GM19324 (cell line): ENCODE measurements around the gene ASB1.
"Not testable (repeated sequence)": the region's sequence is repeated elsewhere in the genome, so short reads cannot be mapped to it uniquely, and the experiment has no call there.

Source experiments
- ATAC-seq: cut with Tn5 transposase; IDR thresholded peaks from one replicate; pipeline ENCODE4 v1.9.1; 2021; ENCODE audit warnings: mild to moderate bottlenecking, moderate library complexity; ENCODE audit not compliant: unreplicated experiment, low FRiP score

ASB1 gene

DNA sequence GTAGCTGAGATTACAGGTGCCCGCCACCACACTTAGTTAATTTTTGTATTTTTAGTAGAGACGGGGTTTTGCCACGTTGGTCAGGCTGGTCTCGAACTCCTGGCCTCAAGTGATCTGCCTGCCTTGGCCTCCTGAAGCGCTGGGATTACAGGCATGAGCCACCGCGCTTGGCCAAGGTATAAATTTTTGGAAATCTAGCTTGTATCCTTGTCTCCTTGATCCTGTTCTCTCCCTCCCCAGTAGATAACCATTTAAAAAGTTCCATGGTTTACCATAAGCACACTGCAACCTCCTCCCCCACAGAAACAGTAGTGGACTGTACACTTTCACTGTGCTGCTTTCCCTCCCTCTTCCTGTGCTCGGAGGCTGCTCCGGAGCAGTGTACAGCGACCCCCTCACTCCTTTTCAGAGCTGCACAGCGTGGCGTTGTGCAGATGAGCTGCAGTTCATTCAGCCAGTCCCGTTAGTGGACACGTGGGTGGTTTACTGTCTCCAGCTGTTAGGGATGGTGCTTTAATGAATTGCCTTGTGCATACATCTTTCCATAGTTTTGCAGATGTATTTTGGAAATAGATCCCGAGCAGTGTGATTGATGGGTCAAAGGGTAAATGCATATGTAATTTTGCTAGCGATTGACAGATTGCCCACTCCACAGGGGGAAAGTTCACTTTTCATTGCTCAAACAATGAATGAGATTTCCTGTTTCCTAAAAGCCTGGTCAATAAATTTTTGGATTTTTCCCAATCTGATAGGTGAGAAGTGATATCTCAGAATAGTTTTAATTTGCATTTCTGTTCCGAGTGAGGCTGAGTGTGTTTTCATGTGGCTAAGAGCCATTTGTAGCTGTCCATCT is 14.8 kb downstream of the ASB1 start:
- no peak for ATAC-seq

DNA sequence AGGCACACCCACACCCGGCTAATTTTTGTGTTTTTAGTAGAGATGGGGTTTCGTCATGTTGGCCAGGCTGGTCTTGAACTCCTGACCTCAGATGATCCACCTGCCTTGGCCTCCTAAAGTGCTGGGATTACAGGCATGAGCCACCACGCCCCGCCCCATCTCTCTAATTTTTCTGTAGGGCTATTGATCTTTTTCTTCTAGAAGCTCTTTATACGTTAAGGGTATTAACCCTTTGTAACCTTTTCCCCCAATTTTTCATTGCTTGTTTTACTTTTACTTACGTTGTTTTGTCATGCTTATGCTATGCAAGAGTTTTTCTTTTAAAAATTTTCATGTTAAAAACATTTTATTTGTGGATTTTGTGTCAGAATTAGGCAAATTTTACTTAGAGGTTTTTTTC is 15.5 kb downstream of the ASB1 start:
- ATAC-seq, result not testable (repeated sequence)

DNA sequence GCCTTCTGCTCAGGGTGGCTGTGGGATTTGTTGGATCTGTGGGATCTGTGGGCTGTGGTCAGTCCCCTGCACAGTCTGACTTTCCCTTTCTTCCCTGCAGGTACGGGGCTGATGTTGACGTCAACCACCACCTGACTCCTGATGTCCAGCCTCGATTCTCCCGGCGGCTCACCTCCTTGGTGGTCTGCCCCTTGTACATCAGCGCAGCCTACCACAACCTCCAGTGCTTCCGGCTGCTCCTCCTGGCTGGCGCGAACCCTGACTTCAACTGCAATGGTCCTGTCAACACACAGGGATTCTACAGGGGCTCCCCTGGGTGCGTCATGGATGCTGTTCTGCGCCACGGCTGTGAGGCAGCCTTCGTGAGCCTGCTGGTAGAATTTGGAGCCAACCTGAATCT is 17.5 kb downstream of the ASB1 start:
- no peak for ATAC-seq

DNA sequence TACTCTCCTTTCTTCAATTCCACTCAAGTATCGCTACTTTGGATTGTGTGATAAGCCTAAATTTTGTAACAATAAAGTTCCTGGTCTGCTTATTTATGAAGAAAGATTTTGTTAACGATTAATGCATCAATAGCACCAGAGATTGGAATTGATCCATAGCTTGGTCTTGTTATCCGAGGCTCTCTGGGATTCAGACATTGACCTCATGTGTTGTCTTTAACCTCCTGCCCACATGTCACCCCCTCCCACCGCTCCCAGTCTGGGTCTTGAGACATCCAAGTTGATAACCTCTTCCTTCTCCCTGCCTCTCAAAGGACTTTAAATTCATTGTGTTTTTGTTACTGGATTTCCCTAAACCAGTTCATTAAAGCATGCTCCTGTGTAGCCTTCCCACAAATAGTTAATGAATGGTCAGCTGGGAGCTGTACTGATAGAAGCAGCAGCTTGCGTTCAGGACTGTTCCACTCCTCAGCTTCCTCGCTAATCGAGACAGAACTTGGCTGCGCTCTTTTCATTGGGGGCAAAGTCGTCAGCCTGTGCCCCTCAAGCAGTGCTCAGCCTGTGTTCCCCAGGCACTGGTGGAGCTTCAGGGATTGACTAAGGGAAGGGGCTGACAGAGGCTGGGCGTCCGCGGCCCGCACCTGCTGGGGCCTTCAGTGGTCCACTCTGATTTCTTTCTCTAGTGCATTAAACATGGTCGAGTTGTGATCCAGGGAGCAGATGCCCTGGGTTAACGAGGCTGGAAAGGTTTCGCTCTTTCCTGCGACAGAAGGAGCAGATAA is 18.9 kb downstream of the ASB1 start:
- no peak for ATAC-seq

DNA sequence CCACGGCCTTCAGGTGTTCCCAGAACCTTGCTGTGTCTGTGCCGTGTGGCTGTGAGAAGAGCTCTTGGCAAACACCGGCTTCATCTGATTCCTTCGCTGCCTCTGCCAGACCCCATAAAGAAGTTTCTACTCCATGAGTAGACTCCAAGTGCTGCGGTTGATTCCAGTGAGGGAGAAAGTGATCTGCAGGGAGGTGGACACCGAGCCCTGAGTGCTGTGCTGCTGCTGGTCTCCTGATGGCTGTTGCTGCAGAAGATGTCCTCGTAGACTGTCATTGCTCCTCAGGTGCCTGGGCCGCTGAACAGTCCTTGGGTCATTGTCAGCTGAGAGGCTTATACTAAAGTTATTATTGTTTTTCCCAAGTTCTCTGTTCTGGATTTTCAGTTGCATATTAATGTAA is 19.6 kb downstream of the ASB1 start:
- ATAC-seq, result no peak

DNA sequence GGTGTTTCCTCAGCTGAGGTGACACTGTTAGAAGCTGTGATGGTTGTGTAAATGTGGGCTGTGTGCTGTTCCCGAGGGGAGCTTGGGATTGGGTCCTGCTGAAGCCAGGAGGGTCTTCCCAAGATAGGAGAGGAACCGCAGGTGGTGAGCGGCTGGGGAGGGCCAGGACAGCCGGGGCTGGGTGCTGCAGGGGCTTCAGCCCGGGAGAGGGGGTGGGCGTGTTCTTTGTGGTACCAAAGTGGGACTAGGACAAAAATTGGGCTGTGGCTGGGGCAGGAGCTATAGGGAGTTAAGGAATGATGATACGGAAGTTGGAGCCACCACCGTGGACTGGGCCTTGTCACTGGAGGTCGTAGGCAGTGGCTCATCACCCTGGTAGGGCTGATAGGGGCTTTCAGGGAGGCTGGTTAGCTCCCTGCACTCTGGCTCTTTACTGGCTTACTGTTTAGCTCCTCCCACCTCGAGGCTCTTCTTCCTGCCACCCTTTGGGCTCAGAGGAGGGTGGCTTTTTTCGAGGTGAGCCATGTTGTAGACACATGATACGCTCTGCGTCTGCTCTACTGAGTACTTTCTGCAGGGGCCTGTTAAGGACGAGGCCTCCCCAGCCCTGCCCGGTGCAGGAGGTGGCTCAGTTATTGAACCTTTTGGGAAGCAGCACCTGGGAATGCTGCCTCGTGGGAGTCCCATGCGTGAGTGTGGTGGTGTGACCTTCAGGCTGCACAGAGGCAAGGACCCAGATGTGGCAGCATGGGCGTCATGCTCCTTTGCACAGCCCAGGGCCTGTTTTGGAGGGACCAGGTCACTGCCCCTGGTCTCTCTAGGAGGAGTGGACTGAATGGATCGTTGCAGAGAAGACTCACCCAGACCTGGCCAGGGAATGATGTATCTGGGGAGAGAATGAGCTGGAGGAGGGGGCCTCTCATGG is 21.6 kb downstream of the ASB1 start:
- no peak for ATAC-seq

DNA sequence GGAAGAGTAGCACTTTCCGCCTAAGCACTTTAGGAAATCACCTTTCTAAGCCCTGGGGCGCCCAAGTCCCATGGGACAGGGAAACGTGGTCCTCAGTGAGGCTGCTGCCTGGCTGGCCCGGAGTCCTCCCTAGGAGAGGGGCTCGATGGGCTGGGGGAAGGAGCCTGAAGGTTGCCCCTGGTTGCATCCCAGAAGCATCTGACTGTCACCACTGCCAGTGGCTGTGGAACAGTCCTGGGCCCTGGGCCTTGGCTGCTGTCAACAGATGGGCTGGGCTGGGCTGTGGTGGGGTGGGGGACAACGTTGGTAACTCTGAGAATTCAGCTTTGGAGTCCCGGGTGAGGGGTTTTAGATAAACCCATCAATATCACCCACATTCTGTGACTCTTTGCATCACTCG is 22.5 kb downstream of the ASB1 start:
- ATAC-seq, result no peak

DNA sequence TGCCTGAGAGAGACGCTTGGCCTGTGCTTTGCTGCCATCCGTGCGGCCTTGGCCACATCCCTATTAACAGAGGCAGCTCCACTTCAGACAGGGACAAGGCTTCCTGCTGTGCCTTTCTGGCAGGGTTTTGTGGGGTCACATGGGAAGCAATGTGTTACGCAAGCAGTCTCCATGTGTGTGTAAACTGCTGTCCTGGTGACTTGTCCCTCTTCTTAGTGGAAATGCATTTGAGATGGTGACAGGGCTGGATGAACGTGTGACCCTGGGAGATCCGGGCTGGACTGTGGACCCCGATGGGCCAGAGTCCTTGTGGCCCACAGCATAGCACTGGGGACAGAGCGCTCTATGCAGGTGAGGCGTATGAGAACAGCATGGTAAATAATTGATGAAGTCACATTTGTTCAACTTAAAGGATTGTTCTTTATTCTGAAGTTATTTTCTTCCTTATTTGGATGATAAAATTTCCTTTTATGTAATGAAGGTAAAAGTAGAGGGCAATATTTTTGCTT is 23.2 kb downstream of the ASB1 start:
- no peak for ATAC-seq

DNA sequence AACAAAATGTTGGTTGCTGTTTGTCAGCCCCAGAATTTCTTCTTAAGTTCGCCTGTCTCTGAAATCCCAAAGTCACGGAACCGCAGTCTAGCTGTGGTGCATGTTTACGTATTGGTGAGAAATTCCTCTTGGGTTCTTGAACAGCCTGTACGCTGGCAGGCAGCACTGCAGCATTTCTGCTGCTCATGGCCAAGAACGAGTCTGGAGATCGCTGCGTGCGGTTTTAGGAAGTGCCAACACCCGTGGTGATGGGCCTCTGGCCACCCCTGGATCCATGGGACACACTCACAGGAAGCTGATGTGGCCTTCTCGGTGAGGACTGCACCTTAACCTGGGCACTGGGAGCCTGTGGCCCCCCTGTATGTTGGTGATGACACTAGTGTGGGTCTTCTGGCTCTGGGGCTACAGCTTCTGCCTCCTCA is 23.7 kb downstream of the ASB1 start:
- ATAC-seq, result no peak

DNA sequence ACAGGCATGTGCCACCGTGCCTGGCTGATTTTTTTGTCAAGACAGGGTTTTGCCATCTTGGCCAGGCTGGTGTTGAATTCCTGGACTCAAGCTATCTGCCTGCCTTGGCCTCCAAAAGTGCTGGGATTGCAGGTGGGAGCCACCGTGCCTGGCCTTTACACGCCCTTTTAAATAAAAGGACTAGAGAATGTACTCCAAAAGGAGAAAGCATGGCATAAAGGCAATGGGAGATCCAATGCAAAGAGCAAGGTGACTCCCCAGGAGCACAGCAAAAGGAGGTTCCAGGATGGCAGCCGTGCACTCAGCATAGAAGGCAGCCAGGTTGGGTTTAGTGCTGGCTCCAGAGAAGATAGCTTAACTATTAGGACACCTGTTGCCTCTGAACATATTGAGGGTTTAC is 27.1 kb downstream of the ASB1 start:
- no peak for ATAC-seq

DNA sequence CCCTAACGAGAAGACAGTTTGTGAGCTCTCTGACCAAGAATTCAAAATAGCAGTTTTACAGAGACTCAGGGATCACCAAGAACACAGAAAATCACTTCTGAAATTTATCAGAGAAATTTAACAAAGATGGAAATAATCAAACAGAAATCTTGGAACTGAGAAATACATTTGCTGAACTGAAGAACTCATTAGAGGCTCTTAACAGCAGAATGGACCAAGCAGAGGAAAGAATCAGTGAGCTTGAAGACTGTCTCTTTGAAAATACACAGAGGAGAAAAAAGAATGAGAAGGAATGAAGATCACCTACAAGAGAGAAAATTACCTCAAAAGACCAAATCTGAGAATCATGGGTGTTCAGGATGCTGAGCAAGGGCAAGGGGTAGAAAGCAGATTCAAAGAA is 29.7 kb downstream of the ASB1 start:
- no peak for ATAC-seq

DNA sequence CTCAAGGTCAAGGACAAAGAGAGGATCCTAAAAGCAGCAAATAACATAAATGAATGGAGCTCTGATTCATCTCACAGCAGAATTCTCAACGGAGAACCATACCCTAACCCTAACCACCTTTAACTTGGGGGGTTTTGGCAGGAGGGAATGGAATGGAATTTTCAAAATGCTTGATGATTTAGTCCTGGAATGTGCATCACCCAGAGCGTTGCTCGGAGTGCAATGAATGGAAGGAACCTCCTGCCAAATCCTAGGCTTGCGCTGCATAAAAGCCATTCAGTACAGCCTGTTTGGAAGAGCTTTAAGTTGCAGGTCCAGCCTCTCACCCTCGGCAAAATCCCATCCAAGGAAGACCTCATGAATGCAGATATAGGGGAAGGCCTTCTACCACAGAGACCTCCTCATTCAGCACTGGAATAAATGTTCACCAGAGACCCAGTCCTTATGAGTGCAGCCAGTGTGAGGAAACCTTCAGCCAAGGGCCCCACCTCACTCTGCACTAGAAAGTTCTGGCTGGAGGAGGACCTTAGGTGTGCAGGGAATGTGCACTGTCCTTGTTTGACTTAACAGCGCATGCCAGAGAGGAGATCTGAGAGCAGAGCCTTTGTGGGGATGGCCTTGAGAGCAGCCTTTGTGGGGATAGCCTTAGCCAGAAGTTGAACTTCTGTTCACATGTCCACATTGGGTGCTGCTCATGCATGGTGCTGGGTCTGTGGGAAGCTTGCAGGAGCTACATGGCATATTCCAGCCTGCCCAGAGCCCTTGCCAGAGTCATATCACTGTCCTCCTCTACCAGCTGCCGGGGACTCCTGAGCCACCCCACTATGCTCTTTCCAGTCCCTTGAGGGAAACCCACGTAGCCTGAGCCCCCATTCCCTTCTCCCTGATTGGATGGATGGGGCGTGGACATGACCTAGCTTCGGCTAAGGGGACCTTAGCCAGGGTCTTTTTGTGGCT is 30.5 kb downstream of the ASB1 start:
- ATAC-seq, result no peak

DNA sequence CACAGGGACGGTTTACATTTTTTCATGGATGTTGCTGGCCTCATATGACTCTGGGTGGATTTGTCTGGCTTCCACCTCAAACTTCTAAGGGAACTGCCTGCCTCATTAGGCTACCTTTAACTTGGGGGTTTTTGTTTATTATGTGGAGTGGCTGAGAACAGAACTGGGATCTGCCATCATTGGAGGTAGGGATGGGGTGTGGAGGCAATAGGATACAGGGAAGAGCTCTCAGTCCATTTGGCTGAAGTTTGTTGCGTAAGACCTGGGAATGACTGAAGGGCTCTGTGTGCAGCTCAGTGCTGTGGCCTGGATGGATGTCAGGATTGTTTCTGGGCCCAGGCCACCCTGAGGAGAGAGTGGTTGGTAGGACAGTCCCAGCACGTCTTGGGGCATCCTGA is 31.2 kb downstream of the ASB1 start:
- no peak for ATAC-seq

DNA sequence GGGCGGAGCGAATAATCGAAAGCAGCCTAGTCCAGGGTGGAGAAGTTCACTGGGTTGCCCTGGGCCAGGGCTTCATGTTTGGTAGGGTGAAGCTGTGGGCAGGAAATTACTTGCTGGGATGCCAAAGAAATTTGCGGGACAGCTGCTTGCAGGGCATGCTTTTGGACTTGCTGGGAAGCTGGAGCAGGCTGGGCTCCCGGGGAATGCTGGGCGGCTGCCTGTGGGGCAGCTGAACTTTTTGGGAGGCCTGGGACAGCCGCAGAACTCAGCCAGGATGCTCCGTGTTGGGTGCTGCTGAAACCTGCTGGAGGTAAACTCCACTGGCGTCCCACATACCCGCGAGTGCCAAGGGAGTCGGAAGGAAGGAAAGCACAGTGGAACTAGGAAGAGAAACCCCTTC is 31.9 kb downstream of the ASB1 start:
- no peak for ATAC-seq

DNA sequence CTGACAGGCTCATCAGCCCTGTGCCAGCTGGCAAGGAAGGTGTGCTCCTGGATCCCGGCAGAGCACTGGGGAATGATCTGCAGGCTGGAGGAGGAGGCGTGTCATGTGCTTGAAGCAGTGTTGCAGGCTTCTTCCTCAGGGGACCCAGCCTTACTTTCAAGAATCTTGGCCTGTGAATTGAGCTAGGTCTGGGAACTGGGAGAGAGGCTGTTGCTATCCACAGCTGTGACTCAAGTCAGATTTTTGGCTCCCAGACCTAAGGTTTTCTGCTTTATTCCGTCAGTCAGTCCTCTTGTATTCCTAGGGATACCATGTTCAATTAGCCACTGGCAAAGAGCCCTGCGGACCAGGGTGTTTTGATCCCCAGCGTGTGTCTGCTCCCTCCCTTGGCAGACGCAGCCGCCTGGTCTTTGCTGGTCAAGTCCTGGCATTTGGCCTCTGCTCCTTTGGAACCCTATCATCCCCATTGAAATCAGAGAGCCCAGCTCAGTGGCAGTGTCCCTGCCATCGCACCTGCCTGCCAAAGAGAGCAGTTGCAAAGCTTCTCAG is 32.4 kb downstream of the ASB1 start:
- no peak for ATAC-seq

DNA sequence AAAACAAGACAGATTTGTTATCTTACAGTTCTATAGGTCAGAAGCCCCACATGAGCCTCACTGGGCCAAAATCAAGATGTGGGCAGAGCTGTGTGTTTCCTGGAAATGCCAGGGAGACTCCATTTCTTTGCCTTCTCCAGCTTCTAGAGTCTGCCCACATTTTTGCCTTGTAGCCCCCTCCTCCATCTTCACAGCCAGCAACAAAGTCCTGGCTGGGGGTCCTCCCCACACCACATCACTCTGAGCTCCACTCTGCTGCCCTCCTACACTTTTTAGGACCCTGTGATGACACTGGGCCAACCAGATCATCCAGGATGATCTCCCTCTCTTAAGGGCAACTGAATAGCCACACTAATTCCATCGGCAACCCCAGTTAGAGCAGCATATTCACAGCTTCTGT is 34.3 kb downstream of the ASB1 start:
- no peak for ATAC-seq

DNA sequence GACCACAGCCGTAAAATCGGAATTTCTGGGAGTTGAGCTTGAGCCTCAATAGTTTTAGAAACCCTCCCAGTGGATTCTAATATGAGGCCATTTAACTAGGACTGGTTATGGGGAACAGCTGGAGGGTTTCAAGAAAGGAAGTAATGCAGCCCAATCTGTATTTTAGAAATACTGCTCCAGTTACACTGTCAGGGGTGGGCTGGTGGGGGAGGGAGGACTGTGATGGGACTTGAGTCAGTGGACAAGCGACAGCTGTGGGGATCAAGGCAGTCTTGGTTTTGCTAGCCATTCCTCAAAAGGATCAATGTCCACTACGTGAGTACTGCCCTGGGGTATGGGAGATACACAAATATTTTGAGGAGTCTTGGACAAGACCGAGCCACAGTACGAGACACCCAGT is 34.8 kb downstream of the ASB1 start:
- no peak for ATAC-seq

DNA sequence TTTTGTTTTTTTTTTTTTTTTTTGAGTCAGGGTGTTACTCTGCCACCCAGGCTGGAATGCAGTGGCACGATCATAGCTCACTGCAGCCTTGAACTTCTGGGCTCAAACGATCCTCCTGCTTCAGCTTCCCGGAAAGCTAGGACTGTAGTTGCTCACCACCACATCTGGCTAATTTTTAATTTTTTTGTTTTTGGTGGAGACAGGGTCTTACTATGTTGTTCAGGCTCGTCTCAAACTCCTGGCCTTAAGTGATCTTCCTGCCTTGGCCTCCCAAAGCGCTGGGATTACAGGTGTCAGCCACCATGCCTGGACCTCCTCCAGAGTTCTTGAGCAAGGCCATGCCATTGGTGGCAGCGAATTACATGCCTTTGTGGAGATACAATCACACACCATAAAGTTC is 35.2 kb downstream of the ASB1 start:
- no peak for ATAC-seq

DNA sequence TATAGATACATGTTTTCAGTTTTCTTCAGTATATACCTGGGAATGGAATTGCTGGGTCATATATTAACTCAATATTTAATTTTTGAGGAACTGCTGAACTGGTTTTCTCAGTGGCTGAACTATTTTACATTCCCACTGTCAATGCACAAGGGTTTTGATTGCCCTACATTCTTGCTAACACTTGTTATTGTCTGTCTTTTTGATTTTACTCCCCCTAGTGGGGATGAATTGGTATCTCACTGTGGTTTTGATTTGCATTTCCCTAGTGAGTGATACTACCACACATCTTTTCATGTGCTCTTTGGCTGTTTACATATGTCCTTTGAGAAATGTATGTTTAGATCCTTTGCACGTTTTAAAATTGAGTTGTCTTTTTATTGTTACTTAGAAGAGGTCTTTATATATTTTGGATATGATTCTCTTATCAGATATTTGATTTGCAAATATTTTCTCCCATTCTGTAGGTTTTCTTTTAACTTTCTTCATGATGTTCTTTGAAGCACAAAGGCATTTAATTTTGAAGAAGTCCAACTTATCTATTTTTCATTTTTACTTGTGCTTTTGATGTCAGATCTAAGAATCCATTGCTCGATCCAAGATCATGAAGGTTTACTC is 36.2 kb downstream of the ASB1 start:
- ATAC-seq, result no peak
